Erythroblast (primary cell): Measurements from ENCODE around the gene SLC8A3.

Source experiments
- DNase-seq, 2 experiments: peaks; one replicate each; lab custom pipeline; 2025; lab: John Stamatoyannopoulos, UW
- GATA1 ChIP-seq: IDR thresholded peaks from 2 replicates; pipeline ENCODE4 v1.6.1; 2011; ENCODE audit warnings: low read depth, mild to moderate bottlenecking, control low read depth, low read length, moderate library complexity
- POLR2A ChIP-seq: IDR thresholded peaks from 2 replicates; pipeline ENCODE4 v1.6.1; 2011; ENCODE audit warnings: mild to moderate bottlenecking, low read length

Gene SLC8A3

GRCh38 chr14:70050136-70050535 lies 138.6 kb downstream of the SLC8A3 start:
- DNase-seq = no peak
- no peak for TF ChIP-seq GATA1
- no peak for TF ChIP-seq POLR2A

- TF ChIP-seq GATA1 (no peak), POLR2A (no peak)
- DNase-seq = no peak
Observed at GRCh38 chr14:70049605-70050004, 139.1 kb downstream of the SLC8A3 start.

GRCh38 chr14:70048313-70048654 lies 140.5 kb downstream of the SLC8A3 start:
- TF ChIP-seq POLR2A (no peak), GATA1 (no peak)
- no peak for DNase-seq

GRCh38 chr14:70047598-70048312 lies 141.0 kb downstream of the SLC8A3 start:
- no peak for TF ChIP-seq GATA1
- no peak for TF ChIP-seq POLR2A

GRCh38 chr14:70045844-70046535 lies 142.8 kb downstream of the SLC8A3 start:
- DNase-seq = peak; percentile 30 to 61
- no peak for TF ChIP-seq GATA1
- TF ChIP-seq POLR2A = no peak

More at GRCh38 chr14:70047598-70048312, 141.0 kb downstream of the SLC8A3 start:
- DNase-seq = no peak

GRCh38 chr14:70045310-70045709 lies 143.4 kb downstream of the SLC8A3 start:
- no peak for DNase-seq
- no peak for TF ChIP-seq GATA1
- no peak for TF ChIP-seq POLR2A

- DNase-seq = no peak
- no peak for TF ChIP-seq GATA1
- no peak for TF ChIP-seq POLR2A
Observed at GRCh38 chr14:70043001-70043400, 145.8 kb downstream of the SLC8A3 start.

- TF ChIP-seq POLR2A = no peak
- no peak for TF ChIP-seq GATA1
- peak in 1 of 2 experiments; percentile 4 for DNase-seq
Observed at GRCh38 chr14:70036665-70037064, 152.1 kb downstream of the SLC8A3 start.

DNA sequence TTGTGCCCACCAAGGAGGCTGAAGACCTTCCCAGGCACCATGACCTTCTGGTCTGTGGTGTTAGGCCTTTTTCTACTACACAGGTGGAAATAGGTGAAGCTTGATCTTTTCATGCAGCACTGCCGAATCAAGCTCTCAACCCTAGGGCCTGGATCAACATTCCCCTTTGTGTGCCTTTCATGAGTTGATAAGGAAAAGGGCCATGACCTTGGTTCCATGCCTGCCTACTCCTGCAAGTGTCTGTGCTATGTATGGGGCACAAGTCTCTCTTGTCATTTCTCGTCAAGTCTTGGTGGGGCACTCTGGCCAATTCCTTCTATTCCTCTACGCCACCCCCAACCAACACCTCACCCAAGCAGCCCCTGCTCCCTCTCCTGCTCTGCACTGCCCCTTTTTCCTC lies 154.5 kb downstream of the SLC8A3 start:
- no peak for DNase-seq
- TF ChIP-seq GATA1 = no peak
- TF ChIP-seq POLR2A = no peak

- DNase-seq = no peak
- TF ChIP-seq GATA1 (no peak), POLR2A (no peak)
Observed at GRCh38 chr14:70033561-70033960, 155.2 kb downstream of the SLC8A3 start.

- TF ChIP-seq POLR2A (no peak), GATA1 (no peak)
- DNase-seq = no peak
Observed at GRCh38 chr14:70033116-70033515, 155.6 kb downstream of the SLC8A3 start.

DNA sequence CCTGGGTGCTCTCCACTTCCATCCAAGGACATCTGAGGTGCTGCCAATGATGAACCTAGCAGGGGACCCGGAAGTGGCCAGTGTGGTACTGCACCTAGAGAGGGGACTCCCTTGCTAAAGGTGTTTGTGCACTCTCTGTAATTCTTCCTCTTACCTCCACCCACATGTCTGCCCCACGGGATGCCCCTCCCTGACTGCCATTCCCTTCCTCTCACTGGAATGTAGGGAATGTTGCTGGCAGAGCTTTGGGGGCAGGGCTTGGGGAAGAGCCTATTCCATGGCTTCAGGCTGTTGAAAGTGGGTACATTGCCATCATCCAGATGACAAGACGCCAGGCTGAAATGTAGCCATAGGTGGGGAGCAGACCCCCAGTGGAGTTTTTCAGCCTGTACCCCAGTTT lies 156.3 kb downstream of the SLC8A3 start:
- TF ChIP-seq POLR2A (no peak), GATA1 (no peak)
- DNase-seq = no peak

DNA sequence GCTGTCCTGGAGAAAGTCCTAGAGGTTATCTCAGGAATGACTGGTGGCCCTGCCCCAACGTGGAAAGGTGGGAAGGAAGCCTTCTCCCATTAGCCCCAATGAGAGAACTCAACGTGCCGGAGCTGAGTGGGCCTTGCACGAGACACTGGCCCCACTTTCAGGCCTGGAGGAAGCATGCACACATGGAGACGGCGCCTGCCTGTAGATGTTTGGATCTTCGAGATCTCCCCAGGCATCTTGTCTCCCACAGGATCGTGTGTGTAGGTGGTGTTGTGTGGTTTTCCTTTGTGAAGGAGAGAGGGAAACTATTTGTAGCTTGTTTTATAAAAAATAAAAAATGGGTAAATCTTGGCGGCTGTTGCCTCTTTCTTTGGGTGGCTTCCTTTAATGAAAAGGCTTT lies 156.7 kb downstream of the SLC8A3 start:
- no peak for TF ChIP-seq GATA1
- no peak for TF ChIP-seq POLR2A
- DNase-seq = no peak

DNA sequence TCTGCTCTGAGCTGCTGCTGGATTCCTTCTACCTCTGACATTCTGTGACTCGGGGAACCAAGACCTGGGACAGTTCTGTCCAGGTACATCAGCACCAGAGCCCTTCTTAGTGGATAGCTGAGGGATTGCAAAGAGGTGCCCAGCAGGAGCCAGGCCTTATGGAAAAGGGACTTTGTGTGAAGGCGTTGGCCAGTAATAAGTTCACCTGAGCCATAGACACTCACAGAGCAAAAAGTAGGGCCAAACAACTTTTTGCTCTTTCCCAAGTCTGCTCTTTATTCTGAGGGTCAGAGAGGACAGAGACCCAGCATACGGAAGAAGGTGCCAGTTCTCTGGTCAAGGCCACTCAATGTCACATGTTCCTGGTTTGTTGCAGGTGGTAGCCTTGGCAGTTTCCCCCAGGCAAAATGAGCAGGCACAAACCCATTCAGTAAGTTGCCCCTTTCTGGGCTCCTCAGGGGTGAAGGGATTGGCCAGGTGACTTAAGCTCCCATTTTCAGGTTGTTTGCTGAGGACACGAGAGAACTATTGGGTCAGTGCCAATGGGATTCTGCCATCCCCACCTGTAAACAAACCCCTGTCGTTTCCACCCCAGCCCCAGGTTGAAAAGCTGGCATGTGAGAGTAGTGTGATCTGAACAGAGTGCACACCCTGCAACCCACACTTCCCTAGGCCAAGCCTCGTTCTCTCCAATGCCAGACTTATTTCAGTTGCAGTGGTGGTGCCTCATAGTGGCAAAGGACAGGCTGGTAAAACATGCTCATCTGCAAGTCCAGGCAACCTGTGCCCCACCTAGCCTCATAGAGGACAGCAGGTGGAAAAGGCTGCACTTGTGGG lies 159.2 kb downstream of the SLC8A3 start:
- no peak for TF ChIP-seq GATA1
- TF ChIP-seq POLR2A = no peak
- DNase-seq = no peak
